Keratinocyte (primary cell): ENCODE data around the gene CDS1. TPM values are rescaled to one million over a fixed set of nuclear protein-coding genes. Genes with fewer than 3 reads are reported as not detected.

Source experiments
- DNase-seq: peaks from one replicate; pipeline ENCODE4 v3.0.0-alpha.2; 2011; ENCODE audit warnings: low read depth, missing footprints, low spot score
- FAIRE-seq: peaks from 2 replicates; lab custom pipeline; 2011; peaks lifted over from hg19 to GRCh38; lab: Jason Lieb, UNC
- H2AFZ ChIP-seq: 2 replicates; pipeline ENCODE4 v1.6.0; 2012; ENCODE audit warnings: low read length, control low read depth, inconsistent platforms; ENCODE audit not compliant: control insufficient read depth
- H3K27ac ChIP-seq: 2 replicates; pipeline ENCODE4 v1.5.1; 2011; ENCODE audit warnings: low read length; ENCODE audit not compliant: control insufficient read depth, insufficient read depth
- H3K27me3 ChIP-seq: 3 replicates; pipeline ENCODE4 v1.6.0; 2011; ENCODE audit warnings: low read length; ENCODE audit not compliant: control insufficient read depth, insufficient read depth; ENCODE audit errors: extremely low read depth
- H3K36me3 ChIP-seq, 2 experiments: 2 replicates in 1 of 2; 3 replicates in 1 of 2; pipeline ENCODE4 v1.5.1; 2011; ENCODE audit warnings: low read length in 2 of 2, mild to moderate bottlenecking in 1 of 2; ENCODE audit not compliant: control insufficient read depth in 2 of 2, insufficient read depth in 2 of 2; ENCODE audit errors: extremely low read depth in 1 of 2
- H3K4me1 ChIP-seq: 3 replicates; pipeline ENCODE4 v1.5.1; 2011; ENCODE audit warnings: low read length; ENCODE audit not compliant: control insufficient read depth, insufficient read depth; ENCODE audit errors: extremely low read depth
- H3K4me2 ChIP-seq: 3 replicates; pipeline ENCODE4 v1.6.0; 2011; ENCODE audit warnings: low read depth, low read length; ENCODE audit not compliant: control insufficient read depth, insufficient read depth; ENCODE audit errors: extremely low read depth
- H3K4me3 ChIP-seq, 3 experiments: fragments of 200-600 bp in 1 of 3; sonication (generic) in 1 of 3; 2 replicates in 2 of 3; 3 replicates in 1 of 3; pipeline ENCODE4 v1.5.1; 2011 to 2016; ENCODE audit warnings: low read length in 3 of 3, mild to moderate bottlenecking in 3 of 3, control low read depth in 2 of 3, inconsistent platforms in 1 of 3, low read depth in 1 of 3, mixed read lengths in 1 of 3, mixed run types in 1 of 3, moderate library complexity in 1 of 3; ENCODE audit not compliant: control insufficient read depth in 2 of 3, insufficient read depth in 2 of 3; ENCODE audit errors: extremely low read depth in 1 of 3
- H3K79me2 ChIP-seq: 2 replicates; pipeline ENCODE4 v1.6.0; 2012; ENCODE audit warnings: low read length; ENCODE audit not compliant: control insufficient read depth, insufficient read depth
- H3K9ac ChIP-seq: 3 replicates; pipeline ENCODE4 v1.6.0; 2011; ENCODE audit warnings: low read length; ENCODE audit not compliant: control insufficient read depth, insufficient read depth; ENCODE audit errors: extremely low read depth
- H3K9me1 ChIP-seq: 3 replicates; pipeline ENCODE4 v1.6.0; 2011; ENCODE audit warnings: low read length; ENCODE audit not compliant: control insufficient read depth, insufficient read depth; ENCODE audit errors: extremely low read depth
- H3K9me3 ChIP-seq: 2 replicates; pipeline ENCODE4 v1.5.1; 2012; ENCODE audit warnings: low read depth, low read length; ENCODE audit not compliant: control insufficient read depth
- H4K20me1 ChIP-seq: 3 replicates; pipeline ENCODE4 v1.6.0; 2011; ENCODE audit warnings: low read length; ENCODE audit not compliant: control insufficient read depth, insufficient read depth; ENCODE audit errors: extremely low read depth
- CTCF ChIP-seq, 3 experiments: IDR thresholded peaks in 1 of 3; conservative IDR thresholded peaks in 1 of 3; optimal IDR thresholded peaks in 1 of 3; 2 replicates in 2 of 3; 3 replicates in 1 of 3; pipeline versions ENCODE3 to v1.5.1; 2011; ENCODE audit warnings: low read length in 3 of 3, mild to moderate bottlenecking in 3 of 3, moderate library complexity in 2 of 3, control low read depth in 1 of 3, inconsistent platforms in 1 of 3; ENCODE audit not compliant: insufficient read depth in 2 of 3; ENCODE audit errors: extremely low read depth in 1 of 3
- EZH2 ChIP-seq: IDR thresholded peaks from one replicate; pipeline ENCODE4 v1.6.1; 2012; ENCODE audit warnings: inconsistent platforms, mild to moderate bottlenecking, low read length, moderate library complexity
- dilution Hi-C: fragments of 300-500 bp; cut with MboI; formaldehyde crosslinking; loops from one replicate; pipeline ENCODE4 v1.7.0; 2020; ENCODE audit warnings: low sequenced_read_pairs; ENCODE audit not compliant: extremely low pct_ligation_motif_present
- polyA plus RNA-seq, 5 experiments: library from polyadenylated mRNA; depleted of rRNA in 3 of 5; stranded (reverse) in 3 of 5; stranded (forward) in 1 of 5; unstranded in 1 of 5; fragments of >200 nt; gene quantifications; 1 replicate in 1 of 5; 2 replicates in 3 of 5; 3 replicates in 1 of 5; pipeline versions ENCODE4 v1.2.1 to v1.2.3, GENCODE V29; 2011 to 2012; ENCODE audit warnings: missing spikeins in 2 of 5, low read depth in 1 of 5, low replicate concordance in 1 of 5

The CDS1 gene
- polyA plus RNA-seq, 1 donor (not counting 4 experiments of a cell fraction or from before 2014, with no cell fraction given) = 21.7 TPM

- Histone ChIP-seq H3K27ac (no peak overlapping the region), H3K79me2 (no peaks in the 10 kb centered on the region), H3K4me1 (no peaks in the 10 kb centered on the region), H3K27me3 (no peaks in the 10 kb centered on the region), H2AFZ (no peak overlapping the region), H3K36me3 (peaks cover 12 to 22% of the 10 kb centered on the region in 2 experiments), H3K9me3 (no peaks in the 10 kb centered on the region), H4K20me1 (no peaks in the 10 kb centered on the region), H3K9me1 (no peaks in the 10 kb centered on the region), H3K4me3 (no peak overlapping the region), H3K4me2 (no peak overlapping the region), H3K9ac (no peak overlapping the region)
- FAIRE-seq = no peak
- dilution Hi-C loops = no loop called here
- no peak for DNase-seq
- TF ChIP-seq EZH2 (no peak), CTCF (optimal IDR thresholded peaks at IDR 0.05 in 1 of 3, IDR thresholded peaks at IDR 0.05 in 1 of 3, conservative IDR thresholded peaks at IDR 0.05 in 1 of 3; ENCODE audit: extremely low read depth in 1 of 3, insufficient read depth in 2 of 3, low read length in 3 of 3) (no peak)
Observed at GRCh38 chr4:84648178-84648577, 65.3 kb downstream of the CDS1 start.

- Histone ChIP-seq H3K36me3 (peaks cover 8 to 20% of the 10 kb centered on the region in 2 experiments), H3K4me1 (no peaks in the 10 kb centered on the region), H3K9ac (no peak overlapping the region), H3K79me2 (no peaks in the 10 kb centered on the region), H2AFZ (no peak overlapping the region), H3K9me1 (no peaks in the 10 kb centered on the region), H3K9me3 (no peaks in the 10 kb centered on the region), H3K27me3 (no peaks in the 10 kb centered on the region), H4K20me1 (no peaks in the 10 kb centered on the region), H3K4me3 (no peak overlapping the region), H3K4me2 (no peak overlapping the region), H3K27ac (no peak overlapping the region)
- FAIRE-seq = no peak
- DNase-seq = no peak
- no peak for TF ChIP-seq CTCF (optimal IDR thresholded peaks at IDR 0.05 in 1 of 3, IDR thresholded peaks at IDR 0.05 in 1 of 3, conservative IDR thresholded peaks at IDR 0.05 in 1 of 3; ENCODE audit: extremely low read depth in 1 of 3, insufficient read depth in 2 of 3, low read length in 3 of 3)
- no peak for TF ChIP-seq EZH2
- dilution Hi-C loops = no loop called here
Observed at GRCh38 chr4:84648863-84649647, 66.1 kb downstream of the CDS1 start.
